CD14-positive monocyte (primary cell): ENCODE results near the gene SLC26A6. TPM values are rescaled to one million over a fixed set of nuclear protein-coding genes. Genes with fewer than 3 reads are reported as not detected.

ENCODE experiments used
- DNase-seq, 3 donors: peaks; one replicate each; pipeline ENCODE4 v3.0.0-alpha.2; 2011 to 2022
- H2AFZ ChIP-seq: 2 replicates; pipeline ENCODE4 v1.6.0; 2012; ENCODE audit warnings: mild to moderate bottlenecking, low read depth, low read length, inconsistent platforms; ENCODE audit not compliant: insufficient read depth, poor library complexity, severe bottlenecking
- H3K27ac ChIP-seq, 2 donors: 1 replicate in 1 of 2; 2 replicates in 1 of 2; pipeline ENCODE4 v1.5.1; 2012 to 2013; ENCODE audit warnings: low read length in 2 of 2, control low read depth in 1 of 2, inconsistent platforms in 1 of 2, low read depth in 1 of 2, mild to moderate bottlenecking in 1 of 2
- H3K27me3 ChIP-seq, 2 donors: one replicate each; pipeline versions ENCODE4 v1.6.0 to v1.6.1; 2011 to 2013; ENCODE audit warnings: low read length in 2 of 2; ENCODE audit not compliant: control insufficient read depth in 2 of 2, insufficient read depth in 2 of 2
- H3K36me3 ChIP-seq, 2 donors: replicated peaks in 1 of 2; 1 replicate in 1 of 2; 2 replicates in 1 of 2; pipeline versions ENCODE4 v1.5.1 to v1.6.1; 2012 to 2013; ENCODE audit warnings: low read length in 2 of 2, control low read depth in 1 of 2, inconsistent platforms in 1 of 2, mild to moderate bottlenecking in 1 of 2; ENCODE audit not compliant: insufficient read depth in 2 of 2, control insufficient read depth in 1 of 2
- H3K4me1 ChIP-seq, 2 donors: 1 replicate in 1 of 2; 2 replicates in 1 of 2; pipeline versions ENCODE4 v1.5.1 to v1.6.1; 2012 to 2013; ENCODE audit warnings: low read length in 2 of 2, control low read depth in 1 of 2, inconsistent platforms in 1 of 2, mild to moderate bottlenecking in 1 of 2, moderate library complexity in 1 of 2; ENCODE audit not compliant: insufficient read depth in 2 of 2, control insufficient read depth in 1 of 2
- H3K4me2 ChIP-seq: replicated peaks from 2 replicates; pipeline ENCODE3; 2012; ENCODE audit warnings: low read length, moderate library complexity, mild to moderate bottlenecking; ENCODE audit not compliant: poor library complexity, severe bottlenecking; ENCODE audit errors: extremely low read depth
- H3K4me3 ChIP-seq, 3 experiments: fragments of 200-600 bp in 1 of 3; sonication (generic) in 1 of 3; replicated peaks in 1 of 3; 1 replicate in 2 of 3; 2 replicates in 1 of 3; pipeline ENCODE4 v1.5.1; 2011 to 2013; ENCODE audit warnings: low read length in 3 of 3, mild to moderate bottlenecking in 3 of 3, control low read depth in 2 of 3, low read depth in 2 of 3, inconsistent platforms in 1 of 3, moderate library complexity in 1 of 3
- H3K79me2 ChIP-seq: 2 replicates; pipeline ENCODE4 v1.6.0; 2012; ENCODE audit warnings: mild to moderate bottlenecking, control low read depth, inconsistent platforms, low read length, moderate library complexity; ENCODE audit not compliant: insufficient read depth
- H3K9ac ChIP-seq: 2 replicates; pipeline ENCODE4 v1.6.0; 2017; ENCODE audit warnings: low read length, mild to moderate bottlenecking; ENCODE audit not compliant: insufficient read depth, poor library complexity, severe bottlenecking
- H3K9me3 ChIP-seq, 2 donors: replicated peaks in 1 of 2; 1 replicate in 1 of 2; 2 replicates in 1 of 2; pipeline versions ENCODE4 v1.5.1 to v1.6.1; 2012 to 2013; ENCODE audit warnings: low read length in 2 of 2, control low read depth in 1 of 2; ENCODE audit not compliant: control insufficient read depth in 1 of 2, insufficient read depth in 1 of 2
- H4K20me1 ChIP-seq: 2 replicates; pipeline ENCODE4 v1.6.0; 2012; ENCODE audit warnings: mild to moderate bottlenecking, low read length, control low read depth, moderate library complexity; ENCODE audit not compliant: insufficient read depth
- H3K27ac Mint-ChIP-seq, 7 donors: one replicate each; pipeline ENCODE4 v1.8.0; 2020; ENCODE audit warnings: mild to moderate bottlenecking in 7 of 7, mixed read lengths in 7 of 7, moderate library complexity in 6 of 7, inconsistent platforms in 2 of 7
- H3K27me3 Mint-ChIP-seq, 3 donors: one replicate each; pipeline ENCODE4 v1.8.0; 2021 to 2022; ENCODE audit warnings: low read depth in 3 of 3, mild to moderate bottlenecking in 3 of 3, mixed read lengths in 3 of 3, moderate library complexity in 3 of 3, inconsistent platforms in 1 of 3
- H3K36me3 Mint-ChIP-seq, 2 donors: one replicate each; pipeline ENCODE4 v1.8.0; 2020; ENCODE audit warnings: mixed read lengths in 2 of 2, inconsistent platforms in 1 of 2, mild to moderate bottlenecking in 1 of 2
- H3K4me1 Mint-ChIP-seq: one replicate; pipeline ENCODE4 v1.8.0; 2020; ENCODE audit warnings: mild to moderate bottlenecking, mixed read lengths
- H3K4me3 Mint-ChIP-seq, 2 donors: one replicate each; pipeline ENCODE4 v1.8.0; 2020; ENCODE audit warnings: mild to moderate bottlenecking in 2 of 2, mixed read lengths in 2 of 2, moderate library complexity in 1 of 2
- H3K9me3 Mint-ChIP-seq, 7 donors: one replicate each; pipeline ENCODE4 v1.8.0; 2020 to 2022; ENCODE audit warnings: mixed read lengths in 7 of 7, mild to moderate bottlenecking in 6 of 7, moderate library complexity in 6 of 7, inconsistent platforms in 2 of 7
- WGBS: methylation state at CpG from one replicate; pipeline ENCODE4 v1.1.5; 2013; ENCODE audit warnings: missing lambda C conversion rate; ENCODE audit not compliant: insufficient coverage; 5-methylcytosine and 5-hydroxymethylcytosine counted together
- intact Hi-C, 2 donors: fragments of 100-400 bp; cut with micrococcal nuclease; formaldehyde crosslinking; loops; one replicate each; pipeline versions ENCODE4 v1.15.0 to v1.15.1; 2023
- polyA plus RNA-seq, 3 donors: library from polyadenylated mRNA; depleted of rRNA in 1 of 3; unstranded in 2 of 3; stranded (reverse) in 1 of 3; fragments of 300-500 nt in 2 of 3; fragments of >200 nt in 1 of 3; fragmentation: Illumina TruSeq in 2 of 3; gene quantifications; 1 replicate in 2 of 3; 2 replicates in 1 of 3; pipeline ENCODE4 v1.2.3, GENCODE V29; 2012 to 2021
- TF ChIP-seq, protein P1 (sequence below): fragments of 200-600 bp; IDR thresholded peaks from one replicate; pipeline ENCODE4 v1.8.0; 2022; ENCODE audit warnings: antibody characterized with exemption, mild to moderate bottlenecking

SLC26A6 gene
- polyA plus RNA-seq, 3 donors: 16.3 to 92.8 (median 20.4) TPM

DNA sequence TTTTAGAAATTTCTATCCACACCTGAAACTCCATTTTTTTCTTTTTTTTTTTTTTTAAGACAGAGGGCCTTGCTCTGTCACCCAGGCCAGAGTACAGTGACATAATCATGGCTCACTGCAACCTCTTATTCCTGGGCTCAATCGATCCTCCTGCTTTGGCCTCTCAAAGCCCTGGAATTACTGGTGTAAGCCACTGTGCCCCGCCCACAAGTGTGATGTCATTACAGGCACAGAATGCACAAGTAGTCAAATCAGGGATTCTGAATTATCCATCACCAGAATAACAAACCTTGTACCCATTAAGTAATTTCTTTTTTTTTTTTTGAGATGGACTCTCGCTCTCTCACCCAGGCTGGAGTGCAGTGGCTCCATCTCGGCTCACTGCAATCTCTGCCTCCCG lies 27.7 kb downstream of the SLC26A6 start:
- Histone ChIP-seq H3K79me2 (peaks cover 33% of the 10 kb centered on the region), H3K27ac (no peak overlapping the region), H3K4me3 (no peak overlapping the region), H3K27me3 (no peaks in the 10 kb centered on the region), H3K4me1 (peaks cover 15 to 16% of the 10 kb centered on the region in 2 donors), H2AFZ (no peak overlapping the region), H3K4me2 (no peak overlapping the region), H3K36me3 (peaks cover 37 to 51% of the 10 kb centered on the region in 2 donors), H3K9ac (no peak overlapping the region), H3K9me3 (no peaks in the 10 kb centered on the region), H4K20me1 (peaks cover 40% of the 10 kb centered on the region)
- WGBS: 100% methylated on average over 3 of the region's 5 CpGs
- TF ChIP-seq, protein P1, sequence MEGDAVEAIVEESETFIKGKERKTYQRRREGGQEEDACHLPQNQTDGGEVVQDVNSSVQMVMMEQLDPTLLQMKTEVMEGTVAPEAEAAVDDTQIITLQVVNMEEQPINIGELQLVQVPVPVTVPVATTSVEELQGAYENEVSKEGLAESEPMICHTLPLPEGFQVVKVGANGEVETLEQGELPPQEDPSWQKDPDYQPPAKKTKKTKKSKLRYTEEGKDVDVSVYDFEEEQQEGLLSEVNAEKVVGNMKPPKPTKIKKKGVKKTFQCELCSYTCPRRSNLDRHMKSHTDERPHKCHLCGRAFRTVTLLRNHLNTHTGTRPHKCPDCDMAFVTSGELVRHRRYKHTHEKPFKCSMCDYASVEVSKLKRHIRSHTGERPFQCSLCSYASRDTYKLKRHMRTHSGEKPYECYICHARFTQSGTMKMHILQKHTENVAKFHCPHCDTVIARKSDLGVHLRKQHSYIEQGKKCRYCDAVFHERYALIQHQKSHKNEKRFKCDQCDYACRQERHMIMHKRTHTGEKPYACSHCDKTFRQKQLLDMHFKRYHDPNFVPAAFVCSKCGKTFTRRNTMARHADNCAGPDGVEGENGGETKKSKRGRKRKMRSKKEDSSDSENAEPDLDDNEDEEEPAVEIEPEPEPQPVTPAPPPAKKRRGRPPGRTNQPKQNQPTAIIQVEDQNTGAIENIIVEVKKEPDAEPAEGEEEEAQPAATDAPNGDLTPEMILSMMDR: no peak
- Mint-ChIP-seq H3K4me3 (no peak overlapping the region), H3K9me3 (peaks cover 0 to 3% (median 0%) of the 10 kb centered on the region in 7 donors), H3K4me1 (peaks cover 21% of the 10 kb centered on the region), H3K36me3 (peaks cover 49 to 61% of the 10 kb centered on the region in 2 donors), H3K27me3 (peaks cover 0 to 3% (median 0%) of the 10 kb centered on the region in 3 donors), H3K27ac (peak overlapping the region in 1 of 7 donors; percentile 48)
- intact Hi-C loops: loop anchor here in 1 of 2 donors (5.0 kb wide), 1 partner anchor 35 kb away; no protein-coding TSS in a partner anchor
- DNase-seq: peak in 1 of 3 donors; percentile 12

DNA sequence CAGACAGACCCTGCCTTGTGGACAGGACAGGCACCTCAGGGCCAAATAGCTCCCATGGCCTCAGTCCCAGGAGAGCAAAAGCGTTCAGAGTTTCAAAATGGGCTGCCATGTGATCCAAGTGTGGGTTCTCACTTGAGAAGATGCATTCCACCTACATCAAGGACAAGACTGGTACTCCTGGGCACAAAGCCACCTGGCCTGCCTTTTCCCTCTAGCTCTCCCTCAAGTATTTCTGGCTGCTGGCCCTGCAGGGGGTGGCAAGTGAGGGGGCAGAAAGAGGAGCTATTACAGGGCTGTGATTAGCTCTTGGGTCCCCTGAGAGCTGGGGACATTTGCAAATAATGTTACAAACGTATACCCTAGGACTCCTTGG lies 33.7 kb downstream of the SLC26A6 start:
- H3K4me3 ChIP-seq: no peak overlapping the region
- peaks cover 85 to 95% of the 10 kb centered on the region in 2 donors for H3K36me3 ChIP-seq
- no peaks in the 10 kb centered on the region for H3K27me3 ChIP-seq
- intact Hi-C loops: no loop called here
- TF ChIP-seq, protein P1: no peak
- no peaks in the 10 kb centered on the region for H3K4me1 ChIP-seq
- peaks cover 93 to 97% of the 10 kb centered on the region in 2 donors for H3K36me3 Mint-ChIP-seq
- H3K27ac Mint-ChIP-seq: no peak overlapping the region
- no peak overlapping the region for H3K27ac ChIP-seq
- H2AFZ ChIP-seq: no peak overlapping the region
- no peak for DNase-seq
- peaks cover 1 to 8% (median 1%) of the 10 kb centered on the region in 3 donors for H3K27me3 Mint-ChIP-seq
- H4K20me1 ChIP-seq: peaks cover 72% of the 10 kb centered on the region
- H3K9me3 Mint-ChIP-seq: peaks cover 0 to 1% (median 0%) of the 10 kb centered on the region in 7 donors
- no peaks in the 10 kb centered on the region for H3K9me3 ChIP-seq
- no peak overlapping the region for H3K4me3 Mint-ChIP-seq
- no peak overlapping the region for H3K9ac ChIP-seq
- 86% methylated on average over 2 of the region's 2 CpGs for WGBS
- peaks cover 2% of the 10 kb centered on the region for H3K4me1 Mint-ChIP-seq
- peaks cover 11% of the 10 kb centered on the region for H3K79me2 ChIP-seq
- no peak overlapping the region for H3K4me2 ChIP-seq
